GM18511 (cell line): ENCODE results near the gene CUX1.
"Not testable (repeated sequence)": the region's sequence is repeated elsewhere in the genome, so short reads cannot be mapped to it uniquely, and the experiment has no call there.

Source experiments
- ATAC-seq: cut with Tn5 transposase; IDR thresholded peaks from one replicate; pipeline ENCODE4 v1.9.1; 2021; ENCODE audit warnings: mild to moderate bottlenecking, moderate library complexity; ENCODE audit not compliant: unreplicated experiment

CUX1 gene

DNA sequence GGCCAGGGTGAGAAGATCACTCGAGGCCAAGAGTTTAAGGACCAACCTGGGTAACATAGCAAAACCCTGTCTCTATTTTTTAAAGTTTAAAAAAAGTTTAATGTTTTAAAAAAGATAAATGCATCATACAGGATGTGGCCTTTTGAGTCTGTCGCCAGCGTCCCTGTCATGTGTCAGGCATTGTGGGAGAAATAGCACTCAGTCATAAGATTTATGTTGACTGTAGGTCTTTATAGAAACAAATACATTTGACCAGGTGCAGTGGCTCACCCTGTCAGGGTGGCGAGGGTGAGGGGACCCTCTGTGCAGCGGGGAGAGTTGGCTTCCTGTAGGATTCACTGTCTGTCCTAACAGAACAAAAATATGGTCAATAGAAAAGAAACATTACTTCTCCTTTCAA lies 405.8 kb downstream of the CUX1 start:
- ATAC-seq: no peak

DNA sequence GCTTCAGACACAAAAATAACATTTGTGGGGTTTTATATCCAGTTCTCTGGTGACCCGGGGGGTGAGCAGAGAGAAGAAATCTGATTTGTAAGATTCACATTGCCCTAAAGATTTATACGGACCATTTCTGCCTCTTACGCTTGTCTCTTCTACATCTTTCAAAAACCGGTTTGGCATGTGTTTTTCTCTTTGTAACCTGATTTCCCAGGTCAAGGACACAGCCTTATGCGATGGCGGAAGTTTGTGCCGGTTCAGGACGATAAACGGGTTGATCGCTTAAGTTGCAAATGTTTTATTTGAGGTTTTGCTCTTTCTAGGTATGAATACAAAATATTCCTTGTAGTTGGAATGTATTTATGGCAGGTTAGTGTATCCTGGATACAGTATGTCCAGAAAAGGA lies 407.6 kb downstream of the CUX1 start:
- no peak for ATAC-seq

DNA sequence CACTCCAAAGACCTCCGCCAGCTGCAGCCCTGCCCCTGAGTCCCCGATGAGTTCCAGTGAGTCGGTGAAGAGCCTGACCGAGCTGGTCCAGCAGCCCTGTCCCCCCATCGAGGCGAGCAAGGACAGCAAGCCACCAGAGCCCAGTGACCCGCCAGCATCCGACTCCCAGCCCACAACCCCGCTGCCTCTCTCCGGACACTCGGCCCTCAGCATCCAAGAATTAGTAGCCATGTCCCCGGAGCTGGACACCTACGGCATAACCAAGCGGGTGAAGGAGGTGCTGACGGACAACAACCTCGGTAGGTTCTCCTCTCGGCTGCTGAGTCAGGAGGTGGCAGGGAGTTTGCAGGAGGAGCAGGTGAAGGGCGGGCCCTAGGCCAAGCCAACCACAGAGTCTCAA lies 409.9 kb downstream of the CUX1 start:
- ATAC-seq: no peak

DNA sequence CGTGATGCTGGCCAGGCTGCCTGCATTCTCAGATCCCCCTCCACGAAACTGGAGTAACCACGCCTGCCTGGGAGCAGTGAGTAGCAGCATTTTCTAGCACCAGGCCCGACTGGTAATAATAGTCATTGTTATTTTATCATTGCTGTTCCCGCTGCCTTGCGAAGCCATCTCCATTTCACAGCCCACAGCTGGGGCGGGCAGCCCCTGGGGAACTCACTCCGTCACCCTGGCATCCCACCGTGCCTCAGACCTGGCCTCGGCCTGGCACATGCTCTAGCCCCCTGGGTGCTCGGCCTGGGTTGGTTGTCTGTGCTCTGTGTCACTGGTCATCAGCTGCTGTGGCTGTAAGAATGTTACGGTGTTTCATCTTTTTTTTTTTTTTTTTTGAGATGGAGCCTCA lies 411.5 kb downstream of the CUX1 start:
- ATAC-seq: no peak

DNA sequence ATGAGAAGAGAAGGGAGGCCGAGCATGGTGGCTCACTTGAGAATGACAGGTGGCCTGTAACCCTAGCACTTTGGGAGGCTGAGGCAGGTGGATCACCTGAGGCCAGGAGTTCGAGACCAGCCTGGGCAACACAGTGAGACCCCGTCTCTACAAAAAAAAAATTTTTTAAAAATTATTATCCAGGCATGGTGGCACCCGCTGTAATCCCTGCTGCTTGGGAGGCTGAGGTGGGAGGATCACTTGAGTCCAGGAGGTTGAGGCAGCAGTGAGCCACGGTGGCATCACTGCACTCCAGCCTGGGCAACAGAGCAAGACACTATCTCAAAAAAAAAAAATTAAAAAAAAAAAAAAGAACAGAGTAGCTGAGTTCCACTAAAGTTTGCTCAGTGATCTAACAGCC lies 412.7 kb downstream of the CUX1 start:
- ATAC-seq: not testable (repeated sequence)

DNA sequence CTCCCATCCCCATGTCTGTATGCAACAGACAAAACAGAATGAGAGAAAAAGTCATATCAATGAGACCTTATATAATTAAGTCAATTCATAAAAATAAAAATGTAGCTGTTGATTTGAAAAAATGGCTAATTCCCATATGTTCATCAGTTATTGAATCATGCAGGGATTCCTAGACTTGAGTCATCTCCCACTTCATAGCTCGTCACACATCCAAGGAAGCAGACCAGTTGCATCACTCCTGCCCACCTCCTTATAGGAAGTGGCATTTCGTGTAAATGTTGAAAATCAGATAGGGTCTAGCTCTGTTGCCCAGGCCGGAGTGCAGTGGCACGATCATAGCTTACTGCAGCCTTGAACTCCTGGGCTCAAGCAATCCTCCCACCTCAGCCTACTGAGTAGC lies 413.2 kb downstream of the CUX1 start:
- ATAC-seq: no peak

DNA sequence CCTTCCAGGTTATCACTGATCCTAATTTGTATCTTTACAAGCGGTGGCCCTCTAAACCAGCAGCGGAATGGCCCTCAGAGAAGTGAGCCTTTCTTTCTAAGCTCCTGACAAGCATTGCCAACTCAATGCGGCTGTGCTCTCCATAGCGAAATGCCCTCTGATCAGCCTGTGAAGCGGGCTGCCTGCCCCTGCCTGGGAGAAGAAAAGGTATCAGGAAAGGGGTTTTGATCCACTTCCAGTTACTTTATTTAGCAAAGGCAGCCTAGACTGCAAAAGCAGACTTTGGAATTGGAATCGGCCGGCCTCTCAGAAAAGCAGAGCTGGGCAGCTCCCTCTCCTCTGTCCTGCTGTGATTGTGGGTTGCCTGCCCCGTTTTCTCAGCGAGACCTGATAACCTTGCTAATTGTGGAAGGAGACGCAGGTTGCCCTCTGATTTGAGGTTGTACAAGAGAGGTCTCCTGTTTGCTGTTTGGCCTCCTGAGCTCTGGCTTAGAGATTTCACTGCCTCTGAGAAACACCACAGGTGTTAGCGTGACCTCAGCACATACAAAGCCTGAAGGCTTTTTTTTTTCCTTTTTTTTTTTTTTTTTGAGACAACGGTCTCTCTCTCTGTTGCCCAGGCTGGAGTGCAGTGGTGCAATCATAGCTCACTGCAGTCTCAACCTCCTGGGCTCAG lies 415.3 kb downstream of the CUX1 start:
- no peak for ATAC-seq

GRCh38 chr7:102234131-102234530 lies 416.7 kb downstream of the CUX1 start:
- ATAC-seq: no peak

DNA sequence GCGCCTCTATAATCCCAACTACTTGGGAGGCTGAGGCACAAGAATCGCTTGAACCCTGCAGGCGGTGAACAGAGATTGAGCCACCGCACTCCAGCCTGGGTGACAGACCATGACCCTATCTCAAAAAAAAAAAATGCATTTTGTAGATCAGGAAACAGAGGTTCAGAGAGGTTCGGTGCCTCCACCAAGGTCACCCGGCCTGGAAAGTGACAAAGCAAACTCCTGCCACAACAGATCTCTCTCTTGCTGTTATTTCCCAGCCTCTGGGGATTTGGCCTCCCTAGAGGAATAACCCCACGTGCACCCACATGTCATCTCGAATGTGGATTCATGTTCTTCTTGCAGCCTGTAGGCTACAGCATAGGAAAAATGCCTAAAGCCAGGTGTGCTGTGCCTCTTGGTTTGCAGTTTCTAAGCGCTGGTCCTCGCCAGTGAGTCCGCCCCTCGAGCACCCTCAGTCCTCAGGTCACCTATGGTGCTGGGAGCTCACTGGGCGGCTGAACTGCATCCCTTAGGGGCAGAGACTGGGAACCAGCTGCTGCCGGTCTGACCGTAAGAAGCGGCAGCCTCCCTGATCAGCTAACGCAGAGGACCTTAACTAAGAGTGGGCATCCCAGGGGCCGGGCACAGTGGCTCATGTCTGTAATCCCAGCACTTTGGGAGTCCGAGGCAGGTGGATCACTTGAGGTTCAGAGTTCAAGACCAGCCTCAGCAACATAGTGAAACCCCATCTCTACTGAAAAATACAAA lies 417.6 kb downstream of the CUX1 start:
- ATAC-seq: no peak

GRCh38 chr7:102236102-102236501 lies 418.7 kb downstream of the CUX1 start:
- no peak for ATAC-seq

- ATAC-seq: no peak
Observed at GRCh38 chr7:102236592-102237287, 419.3 kb downstream of the CUX1 start.

DNA sequence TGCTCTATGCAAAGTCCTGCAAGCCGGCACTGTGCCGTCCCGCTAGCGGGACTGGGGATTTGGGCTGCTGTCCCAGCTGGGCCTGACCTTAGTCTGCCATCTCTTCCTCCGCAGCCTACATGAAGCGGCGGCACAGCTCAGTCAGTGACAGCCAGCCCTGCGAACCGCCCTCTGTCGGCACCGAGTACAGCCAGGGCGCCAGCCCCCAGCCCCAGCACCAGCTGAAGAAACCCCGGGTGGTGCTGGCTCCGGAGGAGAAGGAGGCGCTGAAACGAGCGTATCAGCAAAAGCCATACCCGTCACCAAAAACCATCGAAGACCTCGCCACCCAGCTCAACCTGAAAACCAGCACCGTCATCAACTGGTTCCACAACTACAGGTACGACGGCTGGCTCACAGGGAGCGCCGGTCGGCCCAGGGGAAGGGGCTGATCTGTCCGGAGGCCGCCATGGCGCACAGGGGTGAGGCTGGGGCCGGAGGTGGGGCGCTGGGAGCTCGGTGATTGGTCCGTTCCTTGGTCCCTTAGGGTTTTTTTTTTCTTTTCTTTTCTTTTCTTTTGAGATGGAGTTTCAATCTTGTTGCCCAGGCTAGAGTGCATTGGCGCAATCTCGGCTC lies 421.9 kb downstream of the CUX1 start:
- ATAC-seq: no peak

GRCh38 chr7:102241431-102241830 lies 424.0 kb downstream of the CUX1 start:
- ATAC-seq: no peak

GRCh38 chr7:102244601-102245000 lies 427.2 kb downstream of the CUX1 start:
- no peak for ATAC-seq

GRCh38 chr7:102248081-102248455 lies 430.6 kb downstream of the CUX1 start:
- ATAC-seq: no peak

DNA sequence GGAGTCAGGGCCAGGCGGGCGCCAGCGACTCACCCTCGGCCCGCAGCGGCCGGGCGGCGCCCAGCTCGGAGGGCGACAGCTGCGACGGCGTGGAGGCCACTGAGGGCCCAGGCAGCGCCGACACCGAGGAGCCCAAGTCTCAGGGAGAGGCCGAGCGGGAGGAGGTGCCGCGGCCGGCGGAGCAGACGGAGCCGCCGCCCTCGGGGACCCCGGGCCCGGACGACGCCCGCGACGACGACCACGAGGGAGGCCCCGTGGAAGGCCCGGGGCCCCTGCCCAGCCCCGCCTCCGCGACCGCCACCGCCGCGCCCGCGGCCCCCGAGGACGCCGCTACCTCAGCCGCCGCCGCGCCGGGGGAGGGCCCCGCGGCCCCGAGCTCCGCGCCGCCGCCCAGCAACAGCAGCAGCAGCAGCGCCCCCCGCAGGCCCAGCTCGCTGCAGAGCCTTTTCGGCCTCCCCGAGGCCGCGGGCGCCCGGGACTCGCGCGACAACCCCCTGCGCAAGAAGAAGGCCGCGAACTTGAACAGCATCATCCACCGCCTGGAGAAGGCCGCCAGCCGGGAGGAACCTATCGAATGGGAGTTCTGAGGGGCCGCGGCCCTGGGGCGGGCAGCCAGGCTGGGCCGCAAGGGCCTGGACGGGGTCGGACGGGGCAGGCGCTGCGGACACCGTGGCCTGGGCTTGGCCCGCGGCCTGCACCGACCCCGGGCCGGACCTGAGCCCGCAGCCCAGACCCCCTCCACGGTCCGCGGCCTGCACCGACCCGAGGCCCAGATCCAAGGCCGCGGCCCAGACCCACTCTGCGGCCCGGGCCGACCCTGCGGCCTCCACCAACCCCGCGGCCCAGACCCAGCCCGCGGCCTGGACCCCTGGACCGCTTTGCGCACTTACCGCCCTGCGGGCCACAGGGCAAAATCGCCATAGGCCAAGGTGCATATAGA lies 431.3 kb downstream of the CUX1 start:
- ATAC-seq: no peak

DNA sequence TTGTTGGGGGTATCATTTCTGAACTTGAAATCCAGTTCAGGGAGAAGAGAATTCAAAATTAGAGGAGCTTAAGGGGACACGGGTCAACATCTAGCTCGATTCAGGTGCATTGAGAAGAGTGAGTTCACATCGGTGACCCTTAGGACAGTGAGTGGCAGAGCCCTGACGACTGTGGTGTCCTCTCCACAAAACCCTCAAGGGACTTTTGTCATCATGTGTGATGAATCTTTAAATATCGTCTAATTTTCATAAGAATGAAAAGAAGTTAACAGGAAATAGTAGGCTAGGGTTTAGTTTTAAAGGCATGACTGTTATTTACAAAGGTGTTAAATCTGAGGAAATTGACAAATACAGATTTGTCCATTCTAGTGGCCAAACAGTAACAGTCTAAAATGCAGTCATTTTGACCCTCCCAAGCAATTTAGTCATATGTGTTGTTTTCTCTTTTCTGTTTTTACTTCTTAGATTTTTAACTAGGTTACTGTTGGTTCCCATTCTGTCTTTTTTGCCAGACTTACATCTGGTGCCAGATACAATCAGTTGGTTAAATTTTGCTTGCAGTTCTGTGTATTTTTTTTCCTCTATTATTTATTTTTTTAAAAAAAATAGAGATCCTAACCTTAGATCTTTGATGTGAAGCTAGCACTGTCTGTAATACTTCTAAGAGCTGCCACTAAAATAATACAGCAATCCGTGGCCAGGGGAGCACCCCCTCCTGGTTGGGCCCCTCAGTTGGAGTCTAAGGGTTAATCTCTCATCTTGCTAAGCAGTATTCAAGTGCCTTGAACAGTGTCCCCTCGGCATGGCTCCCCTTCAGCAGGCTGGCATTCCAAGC lies 434.3 kb downstream of the CUX1 start:
- ATAC-seq: no peak

GRCh38 chr7:102252366-102252982 lies 435.0 kb downstream of the CUX1 start:
- ATAC-seq: no peak
